DND-41 (cell line): Measurements from ENCODE around the gene TMEM207.
"Not testable (repeated sequence)": the region's sequence is repeated elsewhere in the genome, so short reads cannot be mapped to it uniquely, and the experiment has no call there.

Experiments
- ATAC-seq: fragments of 200-7000 bp; cut with Tn5 transposase; 3 replicates; pipeline ENCODE4 v1.9.1; 2021; ENCODE audit warnings: low read depth; ENCODE audit not compliant: insufficient read depth
- DNase-seq: peaks from one replicate; pipeline ENCODE4 v3.0.0-alpha.2; 2020
- H2AFZ ChIP-seq: 2 replicates; pipeline ENCODE4 v1.6.0; 2012; ENCODE audit warnings: low read depth, low read length
- H3K27ac ChIP-seq: 2 replicates; pipeline ENCODE4 v1.5.1; 2012; ENCODE audit warnings: low read length, inconsistent platforms
- H3K27me3 ChIP-seq: fragments of 200-600 bp; sonication (generic); 2 replicates; pipeline ENCODE4 v1.6.0; 2012; ENCODE audit warnings: low read length, mild to moderate bottlenecking, inconsistent platforms; ENCODE audit not compliant: insufficient read depth, poor library complexity
- H3K36me3 ChIP-seq: 2 replicates; pipeline ENCODE4 v1.5.1; 2012; ENCODE audit warnings: low read length, inconsistent platforms; ENCODE audit not compliant: insufficient read depth
- H3K4me1 ChIP-seq: 2 replicates; pipeline ENCODE4 v1.5.1; 2012; ENCODE audit warnings: mild to moderate bottlenecking, low read length; ENCODE audit not compliant: insufficient read depth
- H3K4me2 ChIP-seq: 2 replicates; pipeline ENCODE4 v1.6.0; 2012; ENCODE audit warnings: mild to moderate bottlenecking, moderate library complexity, low read length, inconsistent platforms; ENCODE audit not compliant: insufficient read depth
- H3K4me3 ChIP-seq, 2 experiments: fragments of 200-600 bp in 1 of 2; shearing (Covaris generic) in 1 of 2; 2 replicates each; pipeline ENCODE4 v1.5.1; 2012 to 2016; ENCODE audit warnings: inconsistent platforms in 2 of 2, low read length in 2 of 2, mild to moderate bottlenecking in 2 of 2, low read depth in 1 of 2, moderate library complexity in 1 of 2
- H3K79me2 ChIP-seq: 2 replicates; pipeline ENCODE4 v1.6.0; 2012; ENCODE audit warnings: low read length, inconsistent platforms; ENCODE audit not compliant: insufficient read depth
- H3K9ac ChIP-seq: 2 replicates; pipeline ENCODE4 v1.6.0; 2012; ENCODE audit warnings: low read depth, mild to moderate bottlenecking, inconsistent platforms, low read length, moderate library complexity
- H3K9me3 ChIP-seq: 2 replicates; pipeline ENCODE4 v1.5.1; 2012; ENCODE audit warnings: low read length, moderate library complexity, mild to moderate bottlenecking, inconsistent platforms; ENCODE audit not compliant: insufficient read depth, severe bottlenecking
- H4K20me1 ChIP-seq: 2 replicates; pipeline ENCODE4 v1.6.0; 2012; ENCODE audit warnings: low read length; ENCODE audit not compliant: insufficient read depth
- EZH2 ChIP-seq: IDR thresholded peaks from 3 replicates; pipeline ENCODE4 v1.6.1; 2012; ENCODE audit warnings: borderline replicate concordance, low read depth, mild to moderate bottlenecking, moderate library complexity, low read length, inconsistent platforms; ENCODE audit not compliant: severe bottlenecking
- TF ChIP-seq, protein P1 (sequence below): IDR thresholded peaks from 2 replicates; pipeline ENCODE4 v1.5.1; 2012; ENCODE audit warnings: borderline replicate concordance, low read length, moderate library complexity, mild to moderate bottlenecking; ENCODE audit not compliant: poor library complexity, severe bottlenecking; ENCODE audit errors: extremely low read depth

The TMEM207 gene

DNA sequence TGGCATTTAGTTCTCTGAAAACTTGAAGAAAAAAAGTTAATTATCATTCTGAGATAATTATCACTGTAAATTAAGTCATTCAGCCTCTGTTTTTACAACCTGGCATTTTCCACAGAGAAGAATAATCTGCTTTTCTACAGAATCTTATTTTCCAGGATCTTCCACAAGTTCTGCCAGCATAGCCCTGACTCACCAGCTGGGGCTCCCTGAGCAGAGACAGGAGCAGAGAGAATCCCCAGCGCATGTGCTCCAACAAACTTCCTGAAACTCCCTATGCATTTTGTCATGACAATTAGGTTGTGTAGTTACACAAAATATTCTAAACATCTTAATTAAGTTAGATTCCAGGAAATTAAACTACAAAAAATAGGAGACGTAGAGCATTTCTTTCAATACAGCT is 32.1 kb upstream of the TMEM207 start:
- H3K27ac ChIP-seq, result no peak overlapping the region
- H3K4me2 ChIP-seq, result no peak overlapping the region
- H3K36me3 ChIP-seq, result no peaks in the 10 kb centered on the region
- H3K9me3 ChIP-seq, result no peaks in the 10 kb centered on the region
- DNase-seq (no peak), ATAC-seq (no peak)
- no peaks in the 10 kb centered on the region for H3K27me3 ChIP-seq
- H3K4me3 ChIP-seq, result no peak overlapping the region
- TF ChIP-seq EZH2, result no peak
- TF ChIP-seq, protein P1, sequence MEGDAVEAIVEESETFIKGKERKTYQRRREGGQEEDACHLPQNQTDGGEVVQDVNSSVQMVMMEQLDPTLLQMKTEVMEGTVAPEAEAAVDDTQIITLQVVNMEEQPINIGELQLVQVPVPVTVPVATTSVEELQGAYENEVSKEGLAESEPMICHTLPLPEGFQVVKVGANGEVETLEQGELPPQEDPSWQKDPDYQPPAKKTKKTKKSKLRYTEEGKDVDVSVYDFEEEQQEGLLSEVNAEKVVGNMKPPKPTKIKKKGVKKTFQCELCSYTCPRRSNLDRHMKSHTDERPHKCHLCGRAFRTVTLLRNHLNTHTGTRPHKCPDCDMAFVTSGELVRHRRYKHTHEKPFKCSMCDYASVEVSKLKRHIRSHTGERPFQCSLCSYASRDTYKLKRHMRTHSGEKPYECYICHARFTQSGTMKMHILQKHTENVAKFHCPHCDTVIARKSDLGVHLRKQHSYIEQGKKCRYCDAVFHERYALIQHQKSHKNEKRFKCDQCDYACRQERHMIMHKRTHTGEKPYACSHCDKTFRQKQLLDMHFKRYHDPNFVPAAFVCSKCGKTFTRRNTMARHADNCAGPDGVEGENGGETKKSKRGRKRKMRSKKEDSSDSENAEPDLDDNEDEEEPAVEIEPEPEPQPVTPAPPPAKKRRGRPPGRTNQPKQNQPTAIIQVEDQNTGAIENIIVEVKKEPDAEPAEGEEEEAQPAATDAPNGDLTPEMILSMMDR, result no peak
- H4K20me1 ChIP-seq, result no peaks in the 10 kb centered on the region
- H3K79me2 ChIP-seq, result no peaks in the 10 kb centered on the region
- H3K9ac ChIP-seq, result no peak overlapping the region
- H3K4me1 ChIP-seq, result peaks cover 13% of the 10 kb centered on the region
- no peak overlapping the region for H2AFZ ChIP-seq

GRCh38 chr3:190473261-190473660 is 23.6 kb upstream of the TMEM207 start:
- H3K27me3 ChIP-seq, H3K79me2 ChIP-seq, DNase-seq, H3K4me3 ChIP-seq, H3K36me3 ChIP-seq, ATAC-seq, H3K9me3 ChIP-seq, H2AFZ ChIP-seq, H3K9ac ChIP-seq, H3K27ac ChIP-seq, H4K20me1 ChIP-seq, H3K4me2 ChIP-seq, H3K4me1 ChIP-seq: not testable (repeated sequence)

- ATAC-seq, result no peak
Observed at GRCh38 chr3:190467922-190468321, 18.2 kb upstream of the TMEM207 start.

GRCh38 chr3:190458040-190458439 is 8.3 kb upstream of the TMEM207 start:
- no peaks in the 10 kb centered on the region for H4K20me1 ChIP-seq
- no peaks in the 10 kb centered on the region for H3K9me3 ChIP-seq
- no peak overlapping the region for H3K4me3 ChIP-seq
- TF ChIP-seq, protein P1, result no peak
- TF ChIP-seq EZH2, result no peak
- no peaks in the 10 kb centered on the region for H3K36me3 ChIP-seq
- DNase-seq, result no peak
- H3K27me3 ChIP-seq, result no peaks in the 10 kb centered on the region
- no peaks in the 10 kb centered on the region for H3K4me1 ChIP-seq
- no peak overlapping the region for H2AFZ ChIP-seq
- ATAC-seq, result no peak
- no peaks in the 10 kb centered on the region for H3K79me2 ChIP-seq
- no peak overlapping the region for H3K9ac ChIP-seq
- no peak overlapping the region for H3K27ac ChIP-seq
- no peak overlapping the region for H3K4me2 ChIP-seq

More at GRCh38 chr3:190467922-190468321, 18.2 kb upstream of the TMEM207 start:
- no peak overlapping the region for H3K27ac ChIP-seq
- no peak overlapping the region for H3K4me2 ChIP-seq
- no peak overlapping the region for H2AFZ ChIP-seq
- no peaks in the 10 kb centered on the region for H3K79me2 ChIP-seq
- no peaks in the 10 kb centered on the region for H3K27me3 ChIP-seq
- H3K4me3 ChIP-seq, result no peak overlapping the region
- H3K9me3 ChIP-seq, result no peaks in the 10 kb centered on the region
- no peaks in the 10 kb centered on the region for H3K36me3 ChIP-seq
- no peak for DNase-seq
- H4K20me1 ChIP-seq, result no peaks in the 10 kb centered on the region
- TF ChIP-seq, protein P1, result no peak
- no peak for TF ChIP-seq EZH2
- no peaks in the 10 kb centered on the region for H3K4me1 ChIP-seq
- no peak overlapping the region for H3K9ac ChIP-seq
